Erythroblast (primary cell): Measurements from ENCODE around the gene RENBP.

Experiments used
- GATA1 ChIP-seq: IDR thresholded peaks from 2 replicates; pipeline ENCODE4 v1.6.1; 2011; ENCODE audit warnings: low read depth, mild to moderate bottlenecking, control low read depth, low read length, moderate library complexity
- POLR2A ChIP-seq: IDR thresholded peaks from 2 replicates; pipeline ENCODE4 v1.6.1; 2011; ENCODE audit warnings: mild to moderate bottlenecking, low read length

- TF ChIP-seq POLR2A, result no peak
- no peak for TF ChIP-seq GATA1
Measured at GRCh38 chrX:153948002-153948466, 3.6 kb upstream of the RENBP start.
